Cardiac muscle cell (in vitro differentiated cells and primary cell): ENCODE results near the gene RAPGEF1. TPM values are rescaled to one million over a fixed set of nuclear protein-coding genes. Genes with fewer than 3 reads are reported as not detected.

Source experiments
- DNase-seq, 2 donors: peaks; one replicate each; pipeline versions ENCODE4 v3.0.0 to v3.0.0-alpha.2; 2010 to 2017; ENCODE audit warnings: low read depth in 1 of 2, low spot score in 1 of 2
- H3K27ac ChIP-seq: fragments of 200-600 bp; sonication (generic); 2 replicates; pipeline ENCODE4 v1.5.1; 2016
- H3K27me3 ChIP-seq: fragments of 200-600 bp; sonication (generic); 2 replicates; pipeline ENCODE4 v1.6.0; 2016; ENCODE audit warnings: control low read depth
- H3K36me3 ChIP-seq: fragments of 200-600 bp; sonication (generic); 2 replicates; pipeline ENCODE4 v1.5.1; 2016; ENCODE audit warnings: control low read depth
- H3K4me1 ChIP-seq: fragments of 200-600 bp; sonication (generic); 2 replicates; pipeline ENCODE4 v1.8.1; 2017; ENCODE audit warnings: low read depth, mild to moderate bottlenecking, mixed run types
- H3K4me3 ChIP-seq: fragments of 200-600 bp; sonication (generic); 2 replicates; pipeline ENCODE4 v1.5.1; 2016; ENCODE audit warnings: mild to moderate bottlenecking
- H3K9me3 ChIP-seq: fragments of 200-600 bp; sonication (generic); 2 replicates; pipeline ENCODE4 v1.5.1; 2017; ENCODE audit warnings: low read depth, mild to moderate bottlenecking, control low read depth
- CTCF ChIP-seq: IDR thresholded peaks from 2 replicates; pipeline ENCODE4 v1.5.1; 2012; ENCODE audit warnings: low read depth, mild to moderate bottlenecking, low read length
- polyA plus RNA-seq: library from polyadenylated mRNA; unstranded; fragments of >200 nt; fragmentation: Nextera tagmentation; extraction: Ambion mirVana; gene quantifications from 2 replicates; pipeline ENCODE4 v1.2.1, GENCODE V29; 2016
- total RNA-seq: library from RNA; depleted of rRNA; stranded (reverse); fragments of >200 nt; gene quantifications from 2 replicates; pipeline ENCODE4 v1.2.3, GENCODE V29; 2016

Gene RAPGEF1
- total and polyA plus RNA-seq, 2 experiments from 2014 or later, result 42.1 to 51.1 TPM

GRCh38 chr9:131743096-131743495 lies 3.2 kb upstream of the RAPGEF1 start:
- TF ChIP-seq CTCF, result no peak
- H3K4me1 ChIP-seq, result peaks cover 6% of the 10 kb centered on the region
- no peaks in the 10 kb centered on the region for H3K9me3 ChIP-seq
- DNase-seq, result no peak
- H3K27ac ChIP-seq, result no peak overlapping the region
- no peaks in the 10 kb centered on the region for H3K27me3 ChIP-seq
- H3K4me3 ChIP-seq, result no peak overlapping the region
- no peaks in the 10 kb centered on the region for H3K36me3 ChIP-seq

- Histone ChIP-seq H3K36me3 (no peaks in the 10 kb centered on the region), H3K4me1 (peaks cover 6% of the 10 kb centered on the region), H3K27ac (no peak overlapping the region), H3K9me3 (no peaks in the 10 kb centered on the region), H3K4me3 (no peak overlapping the region), H3K27me3 (no peaks in the 10 kb centered on the region)
- TF ChIP-seq CTCF, result no peak
- DNase-seq, result no peak
Observed at GRCh38 chr9:131740898-131741297, 1.0 kb upstream of the RAPGEF1 start.

- H3K27me3 ChIP-seq, result no peaks in the 10 kb centered on the region
- H3K9me3 ChIP-seq, result no peaks in the 10 kb centered on the region
- peak; percentile 37 to 52 for DNase-seq
- H3K4me1 ChIP-seq, result peaks cover 6% of the 10 kb centered on the region
- peak overlapping the region; percentile 43 for H3K27ac ChIP-seq
- no peaks in the 10 kb centered on the region for H3K36me3 ChIP-seq
- TF ChIP-seq CTCF, result no peak
- H3K4me3 ChIP-seq, result peak overlapping the region; percentile 46
Observed at GRCh38 chr9:131739133-131739958, 530 bp downstream of the RAPGEF1 start.

- H3K27me3 ChIP-seq, result no peaks in the 10 kb centered on the region
- H3K4me3 ChIP-seq, result peak overlapping the region; percentile 46
- no peaks in the 10 kb centered on the region for H3K36me3 ChIP-seq
- peaks cover 6% of the 10 kb centered on the region for H3K4me1 ChIP-seq
- no peak for TF ChIP-seq CTCF
- H3K27ac ChIP-seq, result no peak overlapping the region
- no peaks in the 10 kb centered on the region for H3K9me3 ChIP-seq
- DNase-seq, result no peak
Observed at GRCh38 chr9:131738293-131739132, 1.4 kb downstream of the RAPGEF1 start.

GRCh38 chr9:131737426-131737825 lies 2.5 kb downstream of the RAPGEF1 start:
- H3K4me1 ChIP-seq, result peaks cover 6% of the 10 kb centered on the region

More at GRCh38 chr9:131737426-131737825, 2.5 kb downstream of the RAPGEF1 start:
- no peak for DNase-seq
- no peak for TF ChIP-seq CTCF
- H3K27ac ChIP-seq, result no peak overlapping the region
- no peaks in the 10 kb centered on the region for H3K27me3 ChIP-seq
- H3K36me3 ChIP-seq, result no peaks in the 10 kb centered on the region
- H3K4me3 ChIP-seq, result no peak overlapping the region
- H3K9me3 ChIP-seq, result no peaks in the 10 kb centered on the region
